Suprapubic skin (tissue), 4 donors: ENCODE results near the gene HOXA7. TPM values are rescaled to one million over a fixed set of nuclear protein-coding genes. Genes with fewer than 3 reads are reported as not detected.

Experiments used
- DNase-seq, 2 donors: peaks; one replicate each; pipeline ENCODE4 v3.0.0-alpha.2; 2019; ENCODE audit warnings: low spot score in 2 of 2
- H3K27ac ChIP-seq: fragments of 200-600 bp; sonication (generic); one replicate; pipeline ENCODE4 v1.5.1; 2019
- H3K27me3 ChIP-seq: fragments of 200-600 bp; sonication (generic); one replicate; pipeline ENCODE4 v1.5.1; 2019
- H3K36me3 ChIP-seq: fragments of 200-600 bp; sonication (generic); one replicate; pipeline ENCODE4 v1.5.1; 2019
- H3K4me1 ChIP-seq: fragments of 200-600 bp; sonication (generic); one replicate; pipeline ENCODE4 v1.5.1; 2019
- H3K4me3 ChIP-seq: fragments of 200-600 bp; sonication (generic); one replicate; pipeline ENCODE4 v1.5.1; 2019; ENCODE audit warnings: mild to moderate bottlenecking
- H3K9me3 ChIP-seq: fragments of 200-600 bp; sonication (generic); one replicate; pipeline ENCODE4 v1.5.1; 2019
- CTCF ChIP-seq, 2 donors: fragments of 200-600 bp in 1 of 2; fragments of 450-650 bp in 1 of 2; sonication (generic) in 1 of 2; IDR thresholded peaks; one replicate each; pipeline ENCODE4 v1.5.1; 2016 to 2019; ENCODE audit warnings: antibody characterized with exemption in 2 of 2, mild to moderate bottlenecking in 1 of 2, moderate library complexity in 1 of 2
- EP300 ChIP-seq: sonication (generic); formaldehyde crosslinking; IDR thresholded peaks from one replicate; pipeline ENCODE4 v1.6.1; 2017; ENCODE audit warnings: antibody characterized with exemption
- POLR2A ChIP-seq, 2 donors: fragments of 450-650 bp; IDR thresholded peaks; one replicate each; pipeline ENCODE4 v1.6.1; 2017; ENCODE audit warnings: antibody characterized with exemption in 2 of 2, mild to moderate bottlenecking in 2 of 2, moderate library complexity in 2 of 2
- POLR2AphosphoS5 ChIP-seq, 3 donors: sonication (generic); formaldehyde crosslinking; IDR thresholded peaks; one replicate each; pipeline ENCODE4 v1.6.1; 2017; ENCODE audit warnings: antibody characterized with exemption in 3 of 3
- WGBS: methylation state at CpG from one replicate; pipeline ENCODE4 v1.1.5; 2018; 5-methylcytosine and 5-hydroxymethylcytosine counted together
- total RNA-seq, 4 donors: library from RNA; depleted of rRNA; stranded (reverse); fragments of >200 nt; gene quantifications; one replicate each; pipeline ENCODE4 v1.1.0, GENCODE V29; 2016

Gene HOXA7
- total RNA-seq, 4 donors from 2014 or later, result 14.8 to 23.6 (median 17.5) TPM

GRCh38 chr7:27172823-27173510 lies 16.5 kb upstream of the HOXA7 start:
- TF ChIP-seq POLR2AphosphoS5 (IDR thresholded peaks at IDR 0.05) (no peak), POLR2A (IDR thresholded peaks at IDR 0.05) (no peak), EP300 (no peak), CTCF (IDR thresholded peaks at IDR 0.05) (no peak)
- Histone ChIP-seq H3K36me3 (no peaks in the 10 kb centered on the region), H3K9me3 (no peaks in the 10 kb centered on the region), H3K4me3 (peak overlapping the region; percentile 84), H3K27ac (peak overlapping the region; percentile 94), H3K27me3 (peaks cover 11% of the 10 kb centered on the region), H3K4me1 (peaks cover 76% of the 10 kb centered on the region)
- 4% methylated on average over 21 of the region's 58 CpGs for WGBS
- peak; percentile 85 to 89 for DNase-seq

DNA sequence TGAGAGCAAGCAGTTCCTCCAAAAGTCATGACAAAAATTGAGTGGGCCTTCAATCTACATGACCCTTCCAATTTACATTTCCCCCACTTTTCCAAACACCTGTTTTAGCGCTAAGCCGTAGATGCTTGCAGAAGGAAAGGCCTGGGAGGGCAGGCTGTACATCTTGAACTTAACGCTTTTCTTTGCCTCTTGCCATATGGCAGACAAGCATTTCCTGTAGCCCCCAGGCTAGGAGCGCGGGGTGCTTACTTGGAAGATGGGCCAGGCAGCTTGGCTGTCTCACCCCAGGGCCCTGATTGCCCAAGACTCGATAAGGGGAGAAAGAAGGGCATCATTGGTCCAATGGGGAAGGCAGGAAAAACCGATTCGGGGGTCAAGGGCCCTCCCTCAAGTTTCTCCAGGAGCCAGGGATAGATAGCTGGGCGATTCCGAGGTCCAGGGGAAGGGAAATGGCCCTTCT lies 15.9 kb upstream of the HOXA7 start:
- peak overlapping the region; percentile 84 for H3K4me3 ChIP-seq
- peaks cover 82% of the 10 kb centered on the region for H3K4me1 ChIP-seq
- TF ChIP-seq POLR2A (IDR thresholded peaks at IDR 0.05), result no peak
- no peak for TF ChIP-seq POLR2AphosphoS5 (IDR thresholded peaks at IDR 0.05)
- no peak for TF ChIP-seq EP300
- no peak for TF ChIP-seq CTCF (IDR thresholded peaks at IDR 0.05)
- no peaks in the 10 kb centered on the region for H3K9me3 ChIP-seq
- peak overlapping the region; percentile 94 for H3K27ac ChIP-seq
- 25% methylated on average over 10 of the region's 10 CpGs for WGBS
- H3K36me3 ChIP-seq, result no peaks in the 10 kb centered on the region
- peaks cover 13% of the 10 kb centered on the region for H3K27me3 ChIP-seq
- peak; percentile 74 to 79 for DNase-seq

DNA sequence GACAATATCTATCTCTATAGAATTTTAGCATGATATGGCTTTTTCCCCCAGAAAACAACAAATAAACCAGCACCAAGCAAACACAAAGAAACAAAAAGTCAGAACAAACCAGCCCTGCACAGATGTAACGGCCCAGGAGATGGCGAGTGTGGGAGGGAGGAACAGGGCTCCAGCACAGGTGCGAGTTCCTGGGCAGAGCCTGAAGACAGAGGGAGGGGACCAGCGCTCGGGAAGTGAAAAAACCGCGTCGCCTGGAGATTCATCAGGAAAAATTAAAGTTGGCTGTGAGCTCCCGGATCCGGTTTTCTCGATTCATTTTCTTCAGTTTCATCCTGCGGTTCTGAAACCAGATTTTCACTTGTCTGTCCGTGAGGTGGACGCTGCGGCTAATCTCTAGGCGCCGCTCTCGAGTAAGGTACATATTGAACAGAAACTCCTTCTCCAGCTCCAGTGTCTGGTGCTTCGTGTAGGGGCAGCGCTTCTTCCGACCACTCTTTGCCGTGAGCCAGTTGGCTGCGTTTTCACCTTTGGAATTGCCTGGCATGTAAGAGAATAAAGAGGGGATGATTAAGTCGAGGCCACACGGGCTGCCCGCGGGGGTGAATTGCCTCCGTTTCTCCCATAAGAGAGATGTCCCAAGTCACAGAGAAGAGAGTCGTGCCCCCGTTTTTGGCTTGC lies 15.3 kb upstream of the HOXA7 start:
- DNase-seq, result peak; percentile 64 to 78
- WGBS, result 18% methylated on average over 30 of the region's 30 CpGs
- peak overlapping the region; percentile 84 for H3K4me3 ChIP-seq
- H3K36me3 ChIP-seq, result no peaks in the 10 kb centered on the region
- no peaks in the 10 kb centered on the region for H3K9me3 ChIP-seq
- peaks cover 16% of the 10 kb centered on the region for H3K27me3 ChIP-seq
- peak overlapping the region; percentile 94 for H3K27ac ChIP-seq
- TF ChIP-seq POLR2A (IDR thresholded peaks at IDR 0.05) (no peak), CTCF (IDR thresholded peaks at IDR 0.05) (no peak), EP300 (no peak), POLR2AphosphoS5 (IDR thresholded peaks at IDR 0.05) (no peak)
- H3K4me1 ChIP-seq, result peaks cover 85% of the 10 kb centered on the region

- H3K9me3 ChIP-seq, result no peaks in the 10 kb centered on the region
- TF ChIP-seq CTCF (IDR thresholded peaks at IDR 0.05), result no peak
- no peak for TF ChIP-seq POLR2A (IDR thresholded peaks at IDR 0.05)
- DNase-seq, result peak in 1 of 2 donors; percentile 65
- H3K36me3 ChIP-seq, result no peaks in the 10 kb centered on the region
- H3K4me3 ChIP-seq, result peak overlapping the region; percentile 84
- WGBS, result 13% methylated on average over 8 of the region's 8 CpGs
- H3K4me1 ChIP-seq, result peaks cover 87% of the 10 kb centered on the region
- H3K27me3 ChIP-seq, result peaks cover 20% of the 10 kb centered on the region
- H3K27ac ChIP-seq, result peak overlapping the region; percentile 94
These were observed 14.8 kb upstream of the HOXA7 start for GRCh38 chr7:27171325-27171636.
